ENCODE results near the gene C3orf18.

Gene C3orf18

DNA sequence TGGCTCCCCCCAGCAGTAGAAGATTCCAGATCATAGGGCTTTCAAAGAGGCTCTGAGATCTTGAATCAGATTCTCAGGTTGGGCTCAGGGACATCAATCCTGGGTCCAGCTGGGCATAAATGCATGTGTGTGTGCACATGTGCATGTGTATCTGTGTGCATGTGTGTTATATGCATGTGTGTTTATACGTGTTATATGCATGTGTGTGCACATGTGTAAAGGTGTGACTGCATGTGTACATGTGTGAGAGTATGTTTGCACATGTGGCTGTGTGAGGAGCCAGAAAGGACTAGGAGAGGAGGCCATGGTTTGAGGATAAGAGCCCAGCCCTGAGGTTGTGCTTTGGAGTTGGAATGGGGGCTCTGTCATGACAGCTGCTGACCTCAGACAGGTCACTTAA is 47.6 kb upstream of the C3orf18 start:
- no peak overlapping the region for H3K27ac ChIP-seq (replicated peaks)
- no peak for DNase-seq (ENCODE audit: low read depth in 1 of 2, low spot score in 1 of 2)
- TF ChIP-seq POLR2AphosphoS5 (IDR thresholded peaks at IDR 0.05; ENCODE audit: low read depth), result no peak
- no peak for TF ChIP-seq SPI1 (IDR thresholded peaks at IDR 0.05; ENCODE audit: borderline replicate concordance, low read depth)
- TF ChIP-seq, protein P1, sequence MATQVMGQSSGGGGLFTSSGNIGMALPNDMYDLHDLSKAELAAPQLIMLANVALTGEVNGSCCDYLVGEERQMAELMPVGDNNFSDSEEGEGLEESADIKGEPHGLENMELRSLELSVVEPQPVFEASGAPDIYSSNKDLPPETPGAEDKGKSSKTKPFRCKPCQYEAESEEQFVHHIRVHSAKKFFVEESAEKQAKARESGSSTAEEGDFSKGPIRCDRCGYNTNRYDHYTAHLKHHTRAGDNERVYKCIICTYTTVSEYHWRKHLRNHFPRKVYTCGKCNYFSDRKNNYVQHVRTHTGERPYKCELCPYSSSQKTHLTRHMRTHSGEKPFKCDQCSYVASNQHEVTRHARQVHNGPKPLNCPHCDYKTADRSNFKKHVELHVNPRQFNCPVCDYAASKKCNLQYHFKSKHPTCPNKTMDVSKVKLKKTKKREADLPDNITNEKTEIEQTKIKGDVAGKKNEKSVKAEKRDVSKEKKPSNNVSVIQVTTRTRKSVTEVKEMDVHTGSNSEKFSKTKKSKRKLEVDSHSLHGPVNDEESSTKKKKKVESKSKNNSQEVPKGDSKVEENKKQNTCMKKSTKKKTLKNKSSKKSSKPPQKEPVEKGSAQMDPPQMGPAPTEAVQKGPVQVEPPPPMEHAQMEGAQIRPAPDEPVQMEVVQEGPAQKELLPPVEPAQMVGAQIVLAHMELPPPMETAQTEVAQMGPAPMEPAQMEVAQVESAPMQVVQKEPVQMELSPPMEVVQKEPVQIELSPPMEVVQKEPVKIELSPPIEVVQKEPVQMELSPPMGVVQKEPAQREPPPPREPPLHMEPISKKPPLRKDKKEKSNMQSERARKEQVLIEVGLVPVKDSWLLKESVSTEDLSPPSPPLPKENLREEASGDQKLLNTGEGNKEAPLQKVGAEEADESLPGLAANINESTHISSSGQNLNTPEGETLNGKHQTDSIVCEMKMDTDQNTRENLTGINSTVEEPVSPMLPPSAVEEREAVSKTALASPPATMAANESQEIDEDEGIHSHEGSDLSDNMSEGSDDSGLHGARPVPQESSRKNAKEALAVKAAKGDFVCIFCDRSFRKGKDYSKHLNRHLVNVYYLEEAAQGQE (IDR thresholded peaks at IDR 0.05; ENCODE audit: insufficient replicate concordance, low read depth), result no peak
- TF ChIP-seq, protein P2, sequence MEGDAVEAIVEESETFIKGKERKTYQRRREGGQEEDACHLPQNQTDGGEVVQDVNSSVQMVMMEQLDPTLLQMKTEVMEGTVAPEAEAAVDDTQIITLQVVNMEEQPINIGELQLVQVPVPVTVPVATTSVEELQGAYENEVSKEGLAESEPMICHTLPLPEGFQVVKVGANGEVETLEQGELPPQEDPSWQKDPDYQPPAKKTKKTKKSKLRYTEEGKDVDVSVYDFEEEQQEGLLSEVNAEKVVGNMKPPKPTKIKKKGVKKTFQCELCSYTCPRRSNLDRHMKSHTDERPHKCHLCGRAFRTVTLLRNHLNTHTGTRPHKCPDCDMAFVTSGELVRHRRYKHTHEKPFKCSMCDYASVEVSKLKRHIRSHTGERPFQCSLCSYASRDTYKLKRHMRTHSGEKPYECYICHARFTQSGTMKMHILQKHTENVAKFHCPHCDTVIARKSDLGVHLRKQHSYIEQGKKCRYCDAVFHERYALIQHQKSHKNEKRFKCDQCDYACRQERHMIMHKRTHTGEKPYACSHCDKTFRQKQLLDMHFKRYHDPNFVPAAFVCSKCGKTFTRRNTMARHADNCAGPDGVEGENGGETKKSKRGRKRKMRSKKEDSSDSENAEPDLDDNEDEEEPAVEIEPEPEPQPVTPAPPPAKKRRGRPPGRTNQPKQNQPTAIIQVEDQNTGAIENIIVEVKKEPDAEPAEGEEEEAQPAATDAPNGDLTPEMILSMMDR (IDR thresholded peaks at IDR 0.05; ENCODE audit: insufficient read depth, low read length), result no peak
- TF ChIP-seq GABPA (IDR thresholded peaks at IDR 0.05; ENCODE audit: low read depth), result no peak
- no peaks in the 10 kb centered on the region for H3K27me3 ChIP-seq (ENCODE audit: insufficient read depth, poor library complexity, severe bottlenecking)
- H3K4me3 ChIP-seq (replicated peaks; ENCODE audit: insufficient read depth, low read length), result no peak overlapping the region

DNA sequence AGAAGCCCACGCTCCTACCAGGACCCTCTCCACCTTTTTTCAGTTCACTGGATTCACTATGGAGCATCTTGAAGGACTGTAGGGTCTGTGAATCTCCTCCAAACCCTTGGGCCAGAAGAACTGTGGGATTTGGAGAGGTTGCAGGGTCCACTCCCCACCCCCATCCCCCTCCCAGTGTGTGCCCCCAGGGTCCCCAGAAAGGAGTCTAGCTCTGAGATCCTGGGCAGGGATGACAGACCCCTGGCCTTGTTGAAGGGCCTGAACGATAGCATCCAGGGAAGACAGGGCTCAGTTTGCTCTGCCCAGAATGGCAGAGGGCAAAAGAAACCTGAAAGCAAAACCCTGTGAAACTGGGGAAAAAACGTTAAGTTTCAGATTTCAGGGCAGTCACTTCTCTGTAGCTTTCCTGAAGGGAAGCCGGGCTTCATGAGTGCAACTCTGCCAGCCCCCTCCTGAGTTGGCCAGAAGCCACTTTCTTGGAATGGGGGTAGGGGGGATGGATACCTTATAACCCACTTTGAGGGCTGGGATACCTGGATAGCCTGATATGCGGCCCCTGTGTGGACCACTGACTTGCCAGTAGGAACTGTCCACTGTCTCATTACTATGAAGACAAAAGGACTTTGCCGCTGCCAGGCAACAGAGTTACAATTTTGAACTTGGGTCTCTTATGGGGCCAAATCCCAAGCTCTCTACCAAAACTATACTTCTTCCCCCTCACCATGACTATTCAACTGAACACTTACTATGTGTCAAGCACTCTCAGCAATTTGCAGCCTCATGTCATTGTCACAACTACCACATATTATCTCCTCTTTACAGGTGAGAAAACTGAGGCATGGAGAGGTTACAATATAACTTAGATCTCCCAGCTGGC is 45.7 kb upstream of the C3orf18 start:
- TF ChIP-seq SPI1 (IDR thresholded peaks at IDR 0.05; ENCODE audit: borderline replicate concordance, low read depth), result no peak
- H3K4me3 ChIP-seq (replicated peaks; ENCODE audit: insufficient read depth, low read length), result no peak overlapping the region
- no peaks in the 10 kb centered on the region for H3K27me3 ChIP-seq (ENCODE audit: insufficient read depth, poor library complexity, severe bottlenecking)
- no peak for DNase-seq (ENCODE audit: low read depth in 1 of 2, low spot score in 1 of 2)
- H3K27ac ChIP-seq (replicated peaks), result no peak overlapping the region

DNA sequence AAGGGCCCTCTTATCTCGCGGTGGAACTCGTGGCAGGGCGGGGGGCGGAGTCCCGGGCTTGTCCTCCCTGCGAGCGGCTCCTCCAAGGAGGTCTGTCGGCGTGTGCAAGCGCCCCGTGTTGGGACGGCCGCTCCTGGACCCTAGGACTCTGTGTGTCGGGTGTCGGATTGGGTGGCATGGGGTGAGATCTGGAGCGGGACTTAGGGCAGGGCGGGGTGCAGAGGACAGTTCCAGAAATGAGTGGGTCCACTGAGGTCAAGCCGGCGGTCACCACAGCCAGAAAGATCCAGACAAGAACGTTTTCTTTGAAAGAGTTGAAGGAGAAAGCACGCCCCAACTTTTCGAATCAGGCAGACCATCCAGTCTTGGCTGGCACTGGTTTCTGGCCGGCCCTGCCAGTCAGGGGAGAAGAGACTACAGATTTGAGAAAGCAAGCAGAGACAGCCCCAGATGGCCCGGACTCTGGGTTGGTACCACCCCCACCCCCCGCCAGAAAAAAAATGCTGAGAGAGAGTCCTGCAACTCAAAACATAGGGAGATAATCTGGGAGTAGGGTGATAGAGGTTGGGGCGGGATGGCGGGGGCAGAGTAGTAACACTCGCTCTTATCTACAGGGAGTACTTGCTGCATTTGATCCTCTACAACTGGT is 44.8 kb upstream of the C3orf18 start:
- Histone ChIP-seq H3K27ac (replicated peaks) (peak overlapping the region; percentile 78), H3K27me3 (ENCODE audit: insufficient read depth, poor library complexity, severe bottlenecking) (no peaks in the 10 kb centered on the region), H3K4me3 (replicated peaks; ENCODE audit: insufficient read depth, low read length) (peak overlapping the region; percentile 71)
- TF ChIP-seq POLR2AphosphoS5 (IDR thresholded peaks at IDR 0.05; ENCODE audit: low read depth) (no peak), SPI1 (IDR thresholded peaks at IDR 0.05; ENCODE audit: borderline replicate concordance, low read depth) (no peak), GABPA (IDR thresholded peaks at IDR 0.05; ENCODE audit: low read depth) (no peak)
- TF ChIP-seq, protein P1 (IDR thresholded peaks at IDR 0.05; ENCODE audit: insufficient replicate concordance, low read depth), result no peak
- TF ChIP-seq, protein P2 (IDR thresholded peaks at IDR 0.05; ENCODE audit: insufficient read depth, low read length), result no peak
- DNase-seq (ENCODE audit: low read depth in 1 of 2, low spot score in 1 of 2), result no peak

DNA sequence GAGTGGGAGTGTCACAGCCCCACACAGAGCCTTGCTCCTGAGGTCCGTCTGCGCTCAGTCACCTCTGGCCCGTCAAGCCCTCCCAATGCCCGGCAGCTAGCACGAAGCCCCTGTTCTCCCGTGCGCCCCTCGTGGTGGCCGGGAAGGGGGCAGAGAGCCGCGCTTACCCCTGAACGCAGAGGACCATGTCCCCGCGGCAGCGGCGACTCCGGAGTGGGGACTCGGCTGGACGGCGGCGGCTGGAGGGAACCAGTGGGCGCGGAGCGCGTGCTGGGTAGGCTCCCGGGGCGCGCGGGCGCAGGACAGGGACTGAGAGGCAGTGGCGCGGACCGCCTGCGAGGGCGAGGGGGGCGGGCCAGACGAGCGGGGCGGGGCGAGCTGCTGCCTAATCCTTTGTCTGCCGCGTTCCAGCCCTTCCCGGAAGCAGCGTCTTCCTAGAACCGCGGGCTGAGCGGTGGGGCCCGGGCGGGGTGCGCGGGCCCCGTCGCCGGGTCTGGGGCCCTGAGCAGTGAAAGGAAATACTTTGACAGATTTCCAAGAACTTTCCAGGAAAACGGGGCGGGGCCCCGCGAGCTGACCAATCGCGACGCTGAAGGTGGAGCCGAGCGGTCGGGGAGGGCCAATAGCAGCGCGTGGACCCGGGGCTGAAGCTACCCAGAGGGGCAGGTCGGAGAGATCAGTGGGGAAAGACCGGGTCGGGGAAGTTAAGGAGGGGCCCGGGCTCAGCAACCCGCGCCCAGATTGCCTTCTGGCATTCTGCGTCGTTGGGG is 44.1 kb upstream of the C3orf18 start, which contains the start of gene CISH:
Gene CISH, minus strand, starts transcription at position 311 of the 770 bp plus-strand sequence. Its CDS starts 124 bp downstream, at position 187.
- peak; percentile 92 to 93 for DNase-seq (ENCODE audit: low read depth in 1 of 2, low spot score in 1 of 2)
- TF ChIP-seq, protein P1 (IDR thresholded peaks at IDR 0.05; ENCODE audit: insufficient replicate concordance, low read depth), result peak; percentile 49
- TF ChIP-seq GABPA (IDR thresholded peaks at IDR 0.05; ENCODE audit: low read depth) (no peak), SPI1 (IDR thresholded peaks at IDR 0.05; ENCODE audit: borderline replicate concordance, low read depth) (no peak), POLR2AphosphoS5 (IDR thresholded peaks at IDR 0.05; ENCODE audit: low read depth) (peak; percentile 55; the same call in 1 of the 2 replicates)
- TF ChIP-seq, protein P2 (IDR thresholded peaks at IDR 0.05; ENCODE audit: insufficient read depth, low read length), result no peak
- H3K4me3 ChIP-seq (replicated peaks; ENCODE audit: insufficient read depth, low read length), result peak within 1 kb of the TSS; percentile 71
- H3K27me3 ChIP-seq (ENCODE audit: insufficient read depth, poor library complexity, severe bottlenecking), result no peaks in the 10 kb centered on the region
- peak within 1 kb of the TSS; percentile 78 for H3K27ac ChIP-seq (replicated peaks)

Measured in HL-60 (cell line).